ENCODE results near the gene SGCD. TPM values are rescaled to one million over a fixed set of nuclear protein-coding genes. Genes with fewer than 3 reads are reported as not detected.

Gene SGCD
- total and polyA plus RNA-seq, 4 donors, result 7.8 to 32.5 (median 24.9) TPM

DNA sequence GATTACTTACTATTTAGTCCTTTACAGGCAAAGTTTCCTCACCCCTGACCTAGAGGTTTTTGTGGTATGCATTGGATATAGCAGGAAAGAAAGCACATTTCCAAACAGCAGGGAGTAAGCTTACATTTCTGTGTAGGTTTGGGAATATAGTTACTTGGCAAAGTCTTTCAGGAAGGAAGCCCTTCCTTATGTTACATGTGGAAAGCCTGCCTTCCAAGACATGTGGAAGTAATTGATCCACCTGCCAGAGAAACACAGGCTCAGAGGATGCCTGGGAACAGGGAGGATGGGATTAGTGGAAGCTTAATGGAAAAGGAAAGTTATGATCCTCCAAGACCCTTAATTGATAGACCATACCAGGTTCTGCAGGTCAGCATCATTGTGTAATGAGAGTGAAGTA lies 435.8 kb downstream of the SGCD start:
- H3K27ac ChIP-seq (ENCODE audit: low read depth, low read length), result no peak overlapping the region
- no peaks in the 10 kb centered on the region for H3K9me3 ChIP-seq (ENCODE audit: control insufficient read depth, insufficient read depth, low read length)
- no peaks in the 10 kb centered on the region for H3K36me3 ChIP-seq (ENCODE audit: control insufficient read depth, insufficient read depth, low read length)
- H3K4me1 ChIP-seq (ENCODE audit: control insufficient read depth, insufficient read depth, low read length), result no peaks in the 10 kb centered on the region
- peak in 1 of 6 donors; percentile 36 for DNase-seq (ENCODE audit: low read depth in 4 of 6, low spot score in 6 of 6)
- H3K4me3 ChIP-seq (ENCODE audit: low read depth, low read length), result no peak overlapping the region
- no peaks in the 10 kb centered on the region for H3K27me3 ChIP-seq (ENCODE audit: control insufficient read depth, insufficient read depth, low read length)

DNA sequence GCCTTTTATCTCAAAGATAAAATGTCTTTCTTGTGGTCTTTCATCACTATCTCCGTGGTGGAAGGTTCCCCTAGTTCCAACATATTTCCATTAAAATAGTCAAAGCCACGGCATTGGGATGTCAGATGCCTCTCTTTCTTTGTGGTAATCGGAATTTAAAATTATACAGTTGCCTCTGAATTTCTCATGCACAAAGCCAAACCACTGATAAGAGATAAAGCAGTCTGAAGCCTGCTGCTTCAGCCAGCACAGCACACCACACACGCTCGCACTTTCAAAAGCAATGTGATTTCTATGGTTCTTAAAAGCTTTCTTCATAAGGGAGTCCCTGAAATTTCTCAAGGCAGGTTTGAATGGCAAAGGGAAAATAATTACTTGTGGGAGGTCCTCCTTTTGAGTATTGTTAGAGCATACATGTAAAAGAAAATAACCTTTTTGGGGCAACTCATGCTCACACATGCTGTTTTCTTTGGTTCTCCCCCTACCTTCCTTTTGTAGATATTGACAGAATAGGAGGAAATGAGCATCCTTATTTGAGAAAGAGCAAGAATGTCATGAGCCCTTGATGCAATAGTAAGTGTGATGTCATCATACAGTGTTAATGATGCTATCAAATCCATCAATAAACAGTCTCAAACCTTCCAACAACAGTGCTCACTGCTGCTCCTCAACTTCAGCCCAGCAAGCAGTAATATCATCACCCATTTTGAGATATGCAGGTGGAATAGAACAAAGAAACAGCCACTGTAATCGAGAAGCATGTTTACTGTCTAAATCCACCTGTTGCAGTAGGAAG lies 437.4 kb downstream of the SGCD start:
- H3K27me3 ChIP-seq (ENCODE audit: control insufficient read depth, insufficient read depth, low read length), result no peaks in the 10 kb centered on the region
- no CpG with 5 or more reads among the region's 6 CpGs for WGBS (ENCODE audit: insufficient coverage)
- no peak overlapping the region for H3K27ac ChIP-seq (ENCODE audit: low read depth, low read length)
- no peaks in the 10 kb centered on the region for H3K36me3 ChIP-seq (ENCODE audit: control insufficient read depth, insufficient read depth, low read length)
- no peaks in the 10 kb centered on the region for H3K9me3 ChIP-seq (ENCODE audit: control insufficient read depth, insufficient read depth, low read length)
- no peak for DNase-seq (ENCODE audit: low read depth in 4 of 6, low spot score in 6 of 6)
- H3K4me3 ChIP-seq (ENCODE audit: low read depth, low read length), result no peak overlapping the region
- no peaks in the 10 kb centered on the region for H3K4me1 ChIP-seq (ENCODE audit: control insufficient read depth, insufficient read depth, low read length)

DNA sequence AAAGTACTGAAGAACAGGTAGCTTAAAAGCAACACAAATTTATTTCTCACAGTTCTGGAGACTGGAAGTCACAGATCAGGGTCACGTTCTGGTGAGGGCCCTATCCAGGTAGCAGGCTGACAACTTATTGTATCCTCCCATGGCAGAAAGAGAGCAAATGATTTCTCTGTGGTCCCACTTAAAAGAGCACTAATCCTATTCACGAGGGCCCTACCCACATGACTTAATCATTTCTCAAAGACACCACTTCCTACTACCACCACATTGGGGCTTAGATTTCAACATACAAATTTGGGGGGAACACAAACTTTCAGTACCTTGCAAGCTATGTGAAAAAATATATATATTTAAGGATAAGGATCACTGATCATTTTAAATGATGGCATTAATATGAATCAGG lies 447.3 kb downstream of the SGCD start:
- H3K4me1 ChIP-seq (ENCODE audit: control insufficient read depth, insufficient read depth, low read length), result no peaks in the 10 kb centered on the region
- H3K36me3 ChIP-seq (ENCODE audit: control insufficient read depth, insufficient read depth, low read length), result no peaks in the 10 kb centered on the region
- H3K4me3 ChIP-seq (ENCODE audit: low read depth, low read length), result no peak overlapping the region
- DNase-seq (ENCODE audit: low read depth in 4 of 6, low spot score in 6 of 6), result no peak
- no peak overlapping the region for H3K27ac ChIP-seq (ENCODE audit: low read depth, low read length)
- no peaks in the 10 kb centered on the region for H3K27me3 ChIP-seq (ENCODE audit: control insufficient read depth, insufficient read depth, low read length)
- WGBS (ENCODE audit: insufficient coverage), result 100% methylated on average over 1 of the region's 2 CpGs
- H3K9me3 ChIP-seq (ENCODE audit: control insufficient read depth, insufficient read depth, low read length), result no peaks in the 10 kb centered on the region

DNA sequence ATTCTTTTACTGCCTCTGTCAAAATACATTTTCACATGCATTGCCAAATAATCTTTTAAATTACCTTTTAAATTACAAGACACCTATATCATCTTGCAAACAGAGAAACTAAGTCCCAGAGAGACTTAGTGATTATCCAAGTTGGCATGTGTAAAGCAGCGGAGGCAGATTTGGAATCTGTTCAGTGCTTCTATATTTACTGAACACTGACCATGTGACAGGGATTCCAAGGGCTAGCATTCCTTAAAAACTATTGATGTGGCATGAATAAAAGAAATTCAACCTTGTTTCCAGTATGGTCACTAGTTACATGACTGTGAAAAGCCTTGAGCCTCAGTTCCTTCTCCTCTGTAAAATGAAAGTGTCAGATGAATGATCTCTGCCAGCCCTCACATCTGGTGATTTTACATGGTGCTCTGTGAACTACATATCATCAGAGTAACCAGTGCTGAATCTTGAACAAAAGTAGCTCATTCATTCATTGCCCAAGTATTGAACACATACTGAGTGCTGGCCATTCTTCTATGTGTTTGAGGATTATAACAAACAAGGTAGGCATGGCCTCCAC lies 451.3 kb downstream of the SGCD start:
- H3K27me3 ChIP-seq (ENCODE audit: control insufficient read depth, insufficient read depth, low read length), result no peaks in the 10 kb centered on the region
- no peaks in the 10 kb centered on the region for H3K36me3 ChIP-seq (ENCODE audit: control insufficient read depth, insufficient read depth, low read length)
- H3K4me3 ChIP-seq (ENCODE audit: low read depth, low read length), result no peak overlapping the region
- H3K9me3 ChIP-seq (ENCODE audit: control insufficient read depth, insufficient read depth, low read length), result no peaks in the 10 kb centered on the region
- H3K4me1 ChIP-seq (ENCODE audit: control insufficient read depth, insufficient read depth, low read length), result no peaks in the 10 kb centered on the region
- no peak overlapping the region for H3K27ac ChIP-seq (ENCODE audit: low read depth, low read length)
- DNase-seq (ENCODE audit: low read depth in 4 of 6, low spot score in 6 of 6), result no peak
- no CpG with 5 or more reads among the region's 1 CpG for WGBS (ENCODE audit: insufficient coverage)

DNA sequence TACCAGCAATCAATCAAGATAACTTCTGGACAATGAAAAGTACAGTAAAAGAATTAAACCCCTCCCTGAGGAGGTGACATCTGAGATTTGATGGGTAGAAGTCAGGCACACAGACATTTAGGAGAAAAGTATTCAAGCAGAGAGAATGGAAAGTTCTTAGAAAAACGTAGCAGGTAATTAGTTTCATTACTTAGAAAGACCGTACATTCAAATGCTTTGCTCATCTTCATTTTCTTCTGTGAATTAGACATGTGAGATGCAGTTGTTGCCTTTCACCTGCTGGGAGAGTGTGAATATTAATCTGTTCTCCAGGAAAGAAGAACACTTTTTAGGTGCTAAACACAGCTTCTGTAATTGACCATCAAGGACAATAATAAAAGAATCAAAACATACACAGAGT lies 451.8 kb downstream of the SGCD start:
- WGBS (ENCODE audit: insufficient coverage), result 60% methylated on average over 1 of the region's 2 CpGs
- Histone ChIP-seq H3K27ac (ENCODE audit: low read depth, low read length) (no peak overlapping the region), H3K4me1 (ENCODE audit: control insufficient read depth, insufficient read depth, low read length) (no peaks in the 10 kb centered on the region), H3K9me3 (ENCODE audit: control insufficient read depth, insufficient read depth, low read length) (no peaks in the 10 kb centered on the region), H3K27me3 (ENCODE audit: control insufficient read depth, insufficient read depth, low read length) (no peaks in the 10 kb centered on the region), H3K4me3 (ENCODE audit: low read depth, low read length) (no peak overlapping the region), H3K36me3 (ENCODE audit: control insufficient read depth, insufficient read depth, low read length) (no peaks in the 10 kb centered on the region)
- no peak for DNase-seq (ENCODE audit: low read depth in 4 of 6, low spot score in 6 of 6)

DNA sequence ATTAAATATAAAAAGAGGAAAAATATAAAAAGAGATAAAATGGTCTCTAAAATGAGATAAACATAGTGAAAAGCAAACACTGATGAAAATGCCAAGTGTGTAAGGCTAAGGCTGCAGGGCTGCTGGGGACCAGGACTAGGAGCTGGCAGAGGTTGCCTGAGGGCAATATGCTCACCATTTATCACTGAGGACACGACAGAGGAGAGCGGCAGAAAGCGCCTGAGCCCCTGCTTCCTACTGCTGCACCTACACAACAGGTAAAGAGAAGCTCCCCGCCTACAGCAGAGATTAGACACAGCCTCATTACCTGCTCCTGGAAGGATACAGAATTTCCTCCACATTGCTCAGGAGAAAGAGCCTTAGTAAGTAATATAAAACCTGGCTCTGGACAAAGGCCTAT lies 452.5 kb downstream of the SGCD start:
- Histone ChIP-seq H3K36me3 (ENCODE audit: control insufficient read depth, insufficient read depth, low read length) (no peaks in the 10 kb centered on the region), H3K4me3 (ENCODE audit: low read depth, low read length) (no peak overlapping the region), H3K27me3 (ENCODE audit: control insufficient read depth, insufficient read depth, low read length) (no peaks in the 10 kb centered on the region), H3K27ac (ENCODE audit: low read depth, low read length) (no peak overlapping the region), H3K4me1 (ENCODE audit: control insufficient read depth, insufficient read depth, low read length) (no peaks in the 10 kb centered on the region), H3K9me3 (ENCODE audit: control insufficient read depth, insufficient read depth, low read length) (no peaks in the 10 kb centered on the region)
- DNase-seq (ENCODE audit: low read depth in 4 of 6, low spot score in 6 of 6), result no peak
- 72% methylated on average over 3 of the region's 4 CpGs for WGBS (ENCODE audit: insufficient coverage)

DNA sequence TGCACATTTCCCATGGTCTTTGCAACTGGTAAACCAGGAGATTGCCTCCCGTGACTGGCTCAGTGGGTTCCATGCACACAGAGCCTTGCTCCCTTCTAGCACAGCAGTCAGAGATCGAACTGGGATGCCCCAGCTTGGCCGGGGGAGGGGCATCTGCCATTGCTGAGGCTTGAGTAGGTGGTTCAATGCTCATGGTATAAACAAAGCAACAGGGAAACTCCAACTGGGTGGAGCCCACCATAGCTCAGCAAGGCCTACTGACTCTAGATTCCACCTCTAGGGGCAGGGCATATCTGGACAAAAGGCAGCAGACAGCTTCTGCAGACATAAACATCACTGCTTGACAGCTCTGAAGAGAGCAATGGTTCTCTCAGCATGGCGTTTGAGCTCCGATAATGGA lies 456.1 kb downstream of the SGCD start:
- Histone ChIP-seq H3K27ac (ENCODE audit: low read depth, low read length) (no peak overlapping the region), H3K27me3 (ENCODE audit: control insufficient read depth, insufficient read depth, low read length) (no peaks in the 10 kb centered on the region), H3K9me3 (ENCODE audit: control insufficient read depth, insufficient read depth, low read length) (no peaks in the 10 kb centered on the region), H3K4me1 (ENCODE audit: control insufficient read depth, insufficient read depth, low read length) (no peaks in the 10 kb centered on the region), H3K36me3 (ENCODE audit: control insufficient read depth, insufficient read depth, low read length) (no peaks in the 10 kb centered on the region), H3K4me3 (ENCODE audit: low read depth, low read length) (no peak overlapping the region)
- DNase-seq (ENCODE audit: low read depth in 4 of 6, low spot score in 6 of 6), result no peak
- 93% methylated on average over 5 of the region's 5 CpGs for WGBS (ENCODE audit: insufficient coverage)

DNA sequence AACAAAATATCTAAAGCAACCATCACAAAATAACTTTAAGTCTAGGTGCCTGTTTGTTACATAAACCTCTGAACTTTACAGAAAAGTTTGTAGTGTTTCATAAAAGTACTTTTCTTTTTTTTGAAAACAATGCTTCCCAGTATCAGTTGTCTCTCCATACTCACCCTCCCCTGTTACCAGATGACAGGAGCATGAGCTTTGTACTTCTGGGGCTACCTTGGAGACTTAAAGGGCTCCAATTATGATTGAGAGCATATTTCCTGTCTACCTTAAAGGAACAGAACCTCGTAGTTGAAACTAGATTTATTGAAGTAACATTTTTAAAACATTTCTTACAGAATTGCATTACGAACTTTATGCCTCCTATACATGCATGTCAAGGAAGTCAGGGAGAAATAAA lies 467.7 kb downstream of the SGCD start:
- no peaks in the 10 kb centered on the region for H3K9me3 ChIP-seq (ENCODE audit: control insufficient read depth, insufficient read depth, low read length)
- no peaks in the 10 kb centered on the region for H3K4me1 ChIP-seq (ENCODE audit: control insufficient read depth, insufficient read depth, low read length)
- H3K4me3 ChIP-seq (ENCODE audit: low read depth, low read length), result no peak overlapping the region
- no peaks in the 10 kb centered on the region for H3K36me3 ChIP-seq (ENCODE audit: control insufficient read depth, insufficient read depth, low read length)
- no peak overlapping the region for H3K27ac ChIP-seq (ENCODE audit: low read depth, low read length)
- no peaks in the 10 kb centered on the region for H3K27me3 ChIP-seq (ENCODE audit: control insufficient read depth, insufficient read depth, low read length)
- WGBS (ENCODE audit: insufficient coverage), result 100% methylated on average over 1 of the region's 2 CpGs
- DNase-seq (ENCODE audit: low read depth in 4 of 6, low spot score in 6 of 6), result no peak

DNA sequence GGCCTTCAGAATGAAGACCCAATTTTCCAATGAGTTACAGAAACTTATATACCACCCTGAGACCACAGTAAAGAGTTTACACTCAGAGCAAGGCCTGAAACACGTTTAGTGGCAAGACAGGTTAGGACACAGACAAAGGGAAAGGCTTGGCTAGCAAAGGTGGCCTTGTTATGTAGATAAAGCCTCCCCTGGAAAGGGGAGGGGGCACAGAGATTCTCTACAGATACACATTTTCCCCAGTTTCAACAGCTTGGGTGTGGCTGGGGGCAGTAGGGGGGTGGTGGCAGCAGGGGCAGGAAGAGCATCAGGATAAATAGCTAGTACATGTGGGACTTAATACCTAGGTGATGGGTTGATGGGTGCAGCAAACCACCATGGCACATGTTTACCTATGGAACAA lies 471.2 kb downstream of the SGCD start:
- H3K9me3 ChIP-seq (ENCODE audit: control insufficient read depth, insufficient read depth, low read length), result no peaks in the 10 kb centered on the region
- no peak overlapping the region for H3K4me3 ChIP-seq (ENCODE audit: low read depth, low read length)
- H3K27me3 ChIP-seq (ENCODE audit: control insufficient read depth, insufficient read depth, low read length), result no peaks in the 10 kb centered on the region
- no peaks in the 10 kb centered on the region for H3K4me1 ChIP-seq (ENCODE audit: control insufficient read depth, insufficient read depth, low read length)
- WGBS (ENCODE audit: insufficient coverage), result no CpG with 5 or more reads among the region's 1 CpG
- no peak for DNase-seq (ENCODE audit: low read depth in 4 of 6, low spot score in 6 of 6)
- H3K36me3 ChIP-seq (ENCODE audit: control insufficient read depth, insufficient read depth, low read length), result no peaks in the 10 kb centered on the region
- H3K27ac ChIP-seq (ENCODE audit: low read depth, low read length), result no peak overlapping the region

DNA sequence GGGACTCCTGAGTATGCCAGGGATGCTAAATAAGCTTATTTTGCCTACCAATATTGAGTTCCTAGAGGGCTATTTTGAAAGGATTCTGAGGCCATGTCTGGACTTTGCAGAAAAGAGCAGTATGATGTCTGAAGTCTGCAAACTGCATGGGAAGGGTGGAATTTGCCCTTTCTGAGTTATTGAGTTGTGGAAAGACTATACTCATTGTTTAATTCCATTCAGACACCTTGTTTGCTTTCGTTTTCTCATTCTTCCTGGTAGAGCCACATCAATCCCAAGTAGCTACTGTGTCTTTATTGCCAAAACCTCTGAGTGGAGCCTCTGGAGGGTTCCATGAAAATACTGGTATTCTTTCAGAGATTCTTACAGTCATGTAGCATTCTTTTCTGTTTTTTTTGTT lies 472.2 kb downstream of the SGCD start:
- Histone ChIP-seq H3K27ac (ENCODE audit: low read depth, low read length) (no peak overlapping the region), H3K36me3 (ENCODE audit: control insufficient read depth, insufficient read depth, low read length) (no peaks in the 10 kb centered on the region), H3K4me3 (ENCODE audit: low read depth, low read length) (no peak overlapping the region), H3K9me3 (ENCODE audit: control insufficient read depth, insufficient read depth, low read length) (no peaks in the 10 kb centered on the region), H3K4me1 (ENCODE audit: control insufficient read depth, insufficient read depth, low read length) (no peaks in the 10 kb centered on the region), H3K27me3 (ENCODE audit: control insufficient read depth, insufficient read depth, low read length) (no peaks in the 10 kb centered on the region)
- DNase-seq (ENCODE audit: low read depth in 4 of 6, low spot score in 6 of 6), result no peak
- no CpG with 5 or more reads among the region's 1 CpG for WGBS (ENCODE audit: insufficient coverage)
